ENCODE data around the gene TSPAN9.

Gene TSPAN9

DNA sequence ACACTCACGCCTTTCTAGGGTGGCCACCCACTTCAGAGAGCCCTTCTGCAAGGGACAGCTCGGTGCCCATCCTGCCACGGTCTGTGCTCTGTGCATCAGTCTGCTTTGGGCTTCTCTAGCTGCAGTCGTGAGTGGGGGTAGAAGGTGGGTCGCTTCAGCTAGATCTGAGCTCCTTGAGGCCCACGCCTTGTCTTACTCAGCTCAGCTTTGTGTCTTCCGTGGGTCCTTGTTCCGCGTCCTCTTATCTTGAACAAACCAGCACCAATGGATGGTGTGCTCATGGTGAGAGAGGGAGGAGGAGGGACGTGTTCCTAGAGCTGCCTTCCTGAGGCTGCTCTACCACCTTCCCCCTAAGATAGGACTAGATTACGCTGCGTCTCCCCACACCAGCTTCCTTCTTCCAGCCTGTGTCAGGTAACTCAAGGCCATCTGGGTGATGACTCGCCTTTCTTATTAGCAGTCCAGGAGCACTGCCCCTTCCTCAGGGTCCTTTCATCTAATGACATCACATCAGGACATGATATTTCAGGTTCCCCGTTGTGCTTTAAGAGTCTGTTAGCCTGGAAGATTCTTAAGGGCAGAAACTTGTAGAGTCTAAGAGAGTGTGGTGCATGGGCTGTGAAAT lies 118.8 kb downstream of the TSPAN9 start:
- no peaks in the 10 kb centered on the region for H3K27me3 ChIP-seq (ENCODE audit: insufficient read depth, low read length)
- H2AFZ ChIP-seq (ENCODE audit: low read length), result no peak overlapping the region
- no peaks in the 10 kb centered on the region for H3K36me3 ChIP-seq (ENCODE audit: insufficient read depth, low read length)
- no peaks in the 10 kb centered on the region for H3K4me1 ChIP-seq (ENCODE audit: insufficient read depth, low read length, severe bottlenecking)
- no peaks in the 10 kb centered on the region for H3F3A ChIP-seq (ENCODE audit: insufficient read depth, low read length)
- no peaks in the 10 kb centered on the region for H4K20me1 ChIP-seq (ENCODE audit: insufficient read depth, low read length)
- H3K9me2 ChIP-seq (ENCODE audit: low read depth, low read length), result no peaks in the 10 kb centered on the region
- TF ChIP-seq, protein P1, sequence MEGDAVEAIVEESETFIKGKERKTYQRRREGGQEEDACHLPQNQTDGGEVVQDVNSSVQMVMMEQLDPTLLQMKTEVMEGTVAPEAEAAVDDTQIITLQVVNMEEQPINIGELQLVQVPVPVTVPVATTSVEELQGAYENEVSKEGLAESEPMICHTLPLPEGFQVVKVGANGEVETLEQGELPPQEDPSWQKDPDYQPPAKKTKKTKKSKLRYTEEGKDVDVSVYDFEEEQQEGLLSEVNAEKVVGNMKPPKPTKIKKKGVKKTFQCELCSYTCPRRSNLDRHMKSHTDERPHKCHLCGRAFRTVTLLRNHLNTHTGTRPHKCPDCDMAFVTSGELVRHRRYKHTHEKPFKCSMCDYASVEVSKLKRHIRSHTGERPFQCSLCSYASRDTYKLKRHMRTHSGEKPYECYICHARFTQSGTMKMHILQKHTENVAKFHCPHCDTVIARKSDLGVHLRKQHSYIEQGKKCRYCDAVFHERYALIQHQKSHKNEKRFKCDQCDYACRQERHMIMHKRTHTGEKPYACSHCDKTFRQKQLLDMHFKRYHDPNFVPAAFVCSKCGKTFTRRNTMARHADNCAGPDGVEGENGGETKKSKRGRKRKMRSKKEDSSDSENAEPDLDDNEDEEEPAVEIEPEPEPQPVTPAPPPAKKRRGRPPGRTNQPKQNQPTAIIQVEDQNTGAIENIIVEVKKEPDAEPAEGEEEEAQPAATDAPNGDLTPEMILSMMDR (IDR thresholded peaks at IDR 0.05; ENCODE audit: low read length), result no peak
- no peak for TF ChIP-seq EZH2 (IDR thresholded peaks at IDR 0.05; ENCODE audit: borderline replicate concordance, low read length)
- H3K9ac ChIP-seq (ENCODE audit: low read length), result no peak overlapping the region
- no peak overlapping the region for H3K4me3 ChIP-seq (ENCODE audit: low read depth, low read length, poor library complexity, severe bottlenecking)
- no peaks in the 10 kb centered on the region for H3K9me3 ChIP-seq (ENCODE audit: low read length)
- H3K4me2 ChIP-seq (ENCODE audit: low read length), result no peak overlapping the region
- no peak overlapping the region for H3K27ac ChIP-seq (ENCODE audit: low read depth, low read length, poor library complexity, severe bottlenecking)
- H3K79me2 ChIP-seq (ENCODE audit: insufficient read depth, low read length), result no peaks in the 10 kb centered on the region

DNA sequence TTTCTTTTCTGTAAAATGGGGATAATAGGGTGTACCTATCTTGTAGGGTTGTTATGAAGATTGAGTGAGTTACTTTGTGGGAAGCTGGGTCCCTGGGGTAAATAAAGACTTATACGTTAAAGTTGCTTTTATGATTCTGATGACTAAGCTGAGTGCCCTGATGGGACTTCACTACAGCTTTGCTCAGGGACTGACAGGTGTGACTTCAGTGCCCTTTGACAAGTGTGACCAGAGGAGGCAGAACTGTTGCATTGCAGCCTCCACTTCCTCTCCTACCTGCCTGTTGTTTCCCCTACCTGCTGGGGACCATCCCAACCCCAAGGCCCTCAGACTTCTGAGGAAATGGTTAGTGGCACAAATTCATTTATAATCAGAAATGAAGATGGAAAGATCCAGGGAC lies 119.3 kb downstream of the TSPAN9 start:
- H2AFZ ChIP-seq (ENCODE audit: low read length), result no peak overlapping the region
- H4K20me1 ChIP-seq (ENCODE audit: insufficient read depth, low read length), result no peaks in the 10 kb centered on the region
- H3K4me2 ChIP-seq (ENCODE audit: low read length), result no peak overlapping the region
- no peaks in the 10 kb centered on the region for H3K9me3 ChIP-seq (ENCODE audit: low read length)
- H3K9ac ChIP-seq (ENCODE audit: low read length), result no peak overlapping the region
- no peaks in the 10 kb centered on the region for H3K9me2 ChIP-seq (ENCODE audit: low read depth, low read length)
- H3F3A ChIP-seq (ENCODE audit: insufficient read depth, low read length), result no peaks in the 10 kb centered on the region
- H3K4me1 ChIP-seq (ENCODE audit: insufficient read depth, low read length, severe bottlenecking), result no peaks in the 10 kb centered on the region
- no peak overlapping the region for H3K27ac ChIP-seq (ENCODE audit: low read depth, low read length, poor library complexity, severe bottlenecking)
- TF ChIP-seq EZH2 (IDR thresholded peaks at IDR 0.05; ENCODE audit: borderline replicate concordance, low read length), result no peak
- TF ChIP-seq, protein P1 (IDR thresholded peaks at IDR 0.05; ENCODE audit: low read length), result no peak
- H3K27me3 ChIP-seq (ENCODE audit: insufficient read depth, low read length), result no peaks in the 10 kb centered on the region
- H3K79me2 ChIP-seq (ENCODE audit: insufficient read depth, low read length), result no peaks in the 10 kb centered on the region
- H3K4me3 ChIP-seq (ENCODE audit: low read depth, low read length, poor library complexity, severe bottlenecking), result no peak overlapping the region
- H3K36me3 ChIP-seq (ENCODE audit: insufficient read depth, low read length), result no peaks in the 10 kb centered on the region

DNA sequence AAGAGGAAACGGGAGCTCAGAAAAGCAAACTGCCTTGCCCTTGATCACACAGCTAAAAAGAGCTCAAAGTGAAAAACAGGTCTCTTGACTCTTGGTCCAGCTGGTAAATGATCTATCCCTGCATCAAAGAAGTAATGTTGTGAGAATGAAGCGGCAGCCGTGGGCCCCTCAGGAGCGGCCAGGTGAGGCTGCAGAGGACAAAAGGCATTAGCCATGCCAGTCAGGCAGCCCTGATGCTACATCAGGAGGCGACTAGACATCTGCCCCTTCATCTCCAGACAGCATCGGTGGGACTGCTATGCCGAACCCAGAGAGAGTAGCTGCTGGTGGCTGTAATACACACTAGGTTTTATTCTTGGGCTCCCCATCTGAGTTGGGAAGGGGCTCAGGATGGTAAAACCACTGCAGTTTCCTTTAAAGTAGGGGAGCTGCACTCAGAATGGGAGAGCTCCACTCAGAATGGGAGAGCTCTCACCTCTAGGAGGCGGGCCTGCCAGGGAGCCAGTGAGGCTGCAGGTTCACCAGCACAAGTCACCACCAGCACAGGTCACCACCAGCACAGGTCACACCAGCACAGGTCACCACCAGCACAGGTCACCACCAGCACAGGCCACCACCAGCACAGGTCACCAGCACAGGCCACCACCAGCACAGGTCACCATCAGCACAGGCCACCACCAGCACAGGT lies 120.1 kb downstream of the TSPAN9 start:
- H3K4me3 ChIP-seq (ENCODE audit: low read depth, low read length, poor library complexity, severe bottlenecking), result no peak overlapping the region
- H3K9me2 ChIP-seq (ENCODE audit: low read depth, low read length), result no peaks in the 10 kb centered on the region
- no peak overlapping the region for H3K4me2 ChIP-seq (ENCODE audit: low read length)
- H3K27ac ChIP-seq (ENCODE audit: low read depth, low read length, poor library complexity, severe bottlenecking), result no peak overlapping the region
- no peaks in the 10 kb centered on the region for H3K79me2 ChIP-seq (ENCODE audit: insufficient read depth, low read length)
- TF ChIP-seq EZH2 (IDR thresholded peaks at IDR 0.05; ENCODE audit: borderline replicate concordance, low read length), result no peak
- TF ChIP-seq, protein P1 (IDR thresholded peaks at IDR 0.05; ENCODE audit: low read length), result no peak
- H3K9ac ChIP-seq (ENCODE audit: low read length), result no peak overlapping the region
- H3K36me3 ChIP-seq (ENCODE audit: insufficient read depth, low read length), result no peaks in the 10 kb centered on the region
- no peaks in the 10 kb centered on the region for H3K9me3 ChIP-seq (ENCODE audit: low read length)
- no peaks in the 10 kb centered on the region for H3K4me1 ChIP-seq (ENCODE audit: insufficient read depth, low read length, severe bottlenecking)
- H2AFZ ChIP-seq (ENCODE audit: low read length), result no peak overlapping the region
- H4K20me1 ChIP-seq (ENCODE audit: insufficient read depth, low read length), result no peaks in the 10 kb centered on the region
- no peaks in the 10 kb centered on the region for H3K27me3 ChIP-seq (ENCODE audit: insufficient read depth, low read length)
- no peaks in the 10 kb centered on the region for H3F3A ChIP-seq (ENCODE audit: insufficient read depth, low read length)

All from OCI-LY1 (cell line).